ENCODE measurements around the gene ADIPOQ.
A peak's percentile ranks its signal among the peaks of the same experiment; 100 is the strongest.
"Not testable (repeated sequence)": the region's sequence is repeated elsewhere in the genome, so short reads cannot be mapped to it uniquely, and the experiment has no call there.

Gene ADIPOQ

GRCh38 chr3:186896006-186896405 is 53.5 kb downstream of the ADIPOQ start:
- H3K9me3 ChIP-seq (ENCODE audit: severe bottlenecking) = no peaks in the 10 kb centered on the region
- H3K36me3 ChIP-seq = no peaks in the 10 kb centered on the region

GRCh38 chr3:186896875-186897274 is 54.4 kb downstream of the ADIPOQ start:
- peak; percentile 11 for DNase-seq
- Histone ChIP-seq H3K4me3 (ENCODE audit: low read depth, low read length) (no peak overlapping the region), H3K27me3 (ENCODE audit: insufficient read depth, low read depth, severe bottlenecking) (no peaks in the 10 kb centered on the region), H3K27ac (peak overlapping the region; percentile 44), H3K36me3 (no peaks in the 10 kb centered on the region), H3K9me3 (ENCODE audit: severe bottlenecking) (no peaks in the 10 kb centered on the region)
- TF ChIP-seq CTCF (IDR thresholded peaks at IDR 0.05; ENCODE audit: low read depth, low read length) = no peak

More at GRCh38 chr3:186896006-186896405, 53.5 kb downstream of the ADIPOQ start:
- no peak for TF ChIP-seq CTCF (IDR thresholded peaks at IDR 0.05; ENCODE audit: low read depth, low read length)
- Histone ChIP-seq H3K27me3 (ENCODE audit: insufficient read depth, low read depth, severe bottlenecking) (no peaks in the 10 kb centered on the region), H3K27ac (peak overlapping the region; percentile 44), H3K4me3 (ENCODE audit: low read depth, low read length) (no peak overlapping the region)
- DNase-seq = no peak

DNA sequence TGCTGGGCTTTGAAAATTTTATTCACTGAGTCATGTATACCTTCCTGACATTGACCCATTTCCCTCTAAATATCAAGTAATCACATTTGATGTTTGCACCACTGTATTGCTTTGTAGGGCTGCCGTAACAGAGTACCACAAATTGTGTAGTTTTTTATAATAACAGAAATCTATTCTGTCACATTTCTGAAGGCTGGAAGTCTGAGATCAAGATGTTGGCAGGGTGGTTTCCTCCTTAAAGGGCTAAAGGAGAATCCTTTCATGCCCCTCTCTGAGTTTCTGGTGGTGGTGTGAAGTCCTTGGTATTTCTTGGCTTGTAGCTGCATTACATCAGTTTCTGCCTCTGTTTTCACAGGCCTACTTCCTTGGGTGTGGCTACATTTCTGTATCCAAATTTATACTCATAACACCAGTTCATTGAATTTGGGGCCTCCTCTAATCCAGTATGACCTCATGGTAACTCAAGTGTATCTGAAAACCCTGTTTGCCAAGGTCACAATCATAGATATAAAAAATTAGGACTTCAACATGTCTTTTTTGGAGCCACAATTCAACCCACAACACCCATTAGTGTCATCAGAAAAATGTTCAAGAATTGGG is 58.7 kb downstream of the ADIPOQ start:
- DNase-seq = no peak

GRCh38 chr3:186902154-186902553 is 59.6 kb downstream of the ADIPOQ start:
- Histone ChIP-seq H3K27me3 (ENCODE audit: insufficient read depth, low read depth, severe bottlenecking) (no peaks in the 10 kb centered on the region), H3K36me3 (no peaks in the 10 kb centered on the region), H3K9me3 (ENCODE audit: severe bottlenecking) (no peaks in the 10 kb centered on the region), H3K27ac (no peak overlapping the region), H3K4me3 (ENCODE audit: low read depth, low read length) (no peak overlapping the region)
- DNase-seq = no peak
- TF ChIP-seq CTCF (IDR thresholded peaks at IDR 0.05; ENCODE audit: low read depth, low read length) = no peak

More for the DNA sequence above, 58.7 kb downstream of the ADIPOQ start:
- H3K36me3 ChIP-seq = no peaks in the 10 kb centered on the region
- no peak overlapping the region for H3K4me3 ChIP-seq (ENCODE audit: low read depth, low read length)
- no peak overlapping the region for H3K27ac ChIP-seq
- no peak for TF ChIP-seq CTCF (IDR thresholded peaks at IDR 0.05; ENCODE audit: low read depth, low read length)
- H3K9me3 ChIP-seq (ENCODE audit: severe bottlenecking) = no peaks in the 10 kb centered on the region
- no peaks in the 10 kb centered on the region for H3K27me3 ChIP-seq (ENCODE audit: insufficient read depth, low read depth, severe bottlenecking)

DNA sequence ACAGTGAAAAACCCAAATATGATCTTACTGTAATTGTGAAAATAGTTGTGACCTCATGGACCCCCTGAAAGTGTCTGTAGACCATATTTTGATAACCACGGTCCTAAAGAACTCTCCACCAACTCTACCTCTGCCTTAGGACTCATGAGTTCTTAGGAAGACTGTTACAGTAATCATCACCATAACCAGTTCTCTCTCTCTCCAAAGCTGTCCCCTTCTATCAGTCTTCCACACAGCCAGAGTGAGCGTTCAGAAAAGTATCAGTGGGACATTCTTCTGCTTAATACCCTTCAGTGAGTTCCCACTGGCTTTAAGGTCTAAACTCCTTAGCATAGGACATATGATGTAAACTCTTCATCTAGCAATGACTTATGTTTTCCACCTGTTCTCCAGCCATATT is 60.2 kb downstream of the ADIPOQ start:
- Histone ChIP-seq H3K4me3 (ENCODE audit: low read depth, low read length) (no peak overlapping the region), H3K27me3 (ENCODE audit: insufficient read depth, low read depth, severe bottlenecking) (no peaks in the 10 kb centered on the region), H3K36me3 (no peaks in the 10 kb centered on the region), H3K27ac (no peak overlapping the region), H3K9me3 (ENCODE audit: severe bottlenecking) (no peaks in the 10 kb centered on the region)
- TF ChIP-seq CTCF (IDR thresholded peaks at IDR 0.05; ENCODE audit: low read depth, low read length) = no peak
- no peak for DNase-seq

GRCh38 chr3:186903676-186904075 is 61.2 kb downstream of the ADIPOQ start:
- not testable (repeated sequence) for H3K9me3 ChIP-seq (ENCODE audit: severe bottlenecking); H3K4me3 ChIP-seq (ENCODE audit: low read depth, low read length); H3K27ac ChIP-seq; H3K36me3 ChIP-seq; DNase-seq; H3K27me3 ChIP-seq (ENCODE audit: insufficient read depth, low read depth, severe bottlenecking)

GRCh38 chr3:186907075-186907474 is 64.6 kb downstream of the ADIPOQ start:
- not testable (repeated sequence) for H3K9me3 ChIP-seq (ENCODE audit: severe bottlenecking); DNase-seq; H3K36me3 ChIP-seq; H3K27me3 ChIP-seq (ENCODE audit: insufficient read depth, low read depth, severe bottlenecking); H3K4me3 ChIP-seq (ENCODE audit: low read depth, low read length); H3K27ac ChIP-seq
